HG03378 (cell line): Measurements from ENCODE around the gene ZNF629.

Experiments used
- ATAC-seq: cut with Tn5 transposase; IDR thresholded peaks from one replicate; pipeline ENCODE4 v1.9.1; 2021; ENCODE audit warnings: mild to moderate bottlenecking, moderate library complexity; ENCODE audit not compliant: unreplicated experiment

Gene ZNF629

DNA sequence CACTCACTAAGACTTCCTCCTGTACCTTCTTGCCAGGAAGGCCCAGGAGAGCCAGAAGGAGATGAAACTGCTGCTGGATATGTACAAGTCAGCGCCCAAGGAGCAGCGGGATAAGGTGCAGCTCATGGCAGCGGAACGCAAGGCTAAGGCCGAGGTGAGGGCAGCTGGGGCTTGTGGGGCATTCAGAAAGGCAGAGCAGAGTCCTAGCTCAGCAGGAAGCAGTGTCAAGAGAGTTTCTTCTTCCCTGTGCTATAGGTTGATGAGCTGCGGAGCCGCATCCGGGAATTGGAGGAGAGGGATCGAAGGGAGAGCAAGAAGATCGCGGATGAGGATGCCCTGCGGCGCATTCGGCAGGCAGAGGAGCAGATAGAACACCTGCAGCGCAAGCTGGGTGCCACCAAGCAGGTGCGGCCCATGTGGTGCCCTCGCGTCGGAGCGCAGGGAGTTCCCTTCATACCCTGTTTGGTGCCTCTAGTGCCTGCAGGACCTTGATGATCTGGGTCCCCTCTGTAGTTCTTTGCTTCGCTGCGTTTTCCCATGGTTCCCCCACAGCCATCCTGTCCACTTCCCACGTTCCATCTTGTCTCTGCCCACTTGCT lies 18.3 kb downstream of the ZNF629 start:
- ATAC-seq = no peak

DNA sequence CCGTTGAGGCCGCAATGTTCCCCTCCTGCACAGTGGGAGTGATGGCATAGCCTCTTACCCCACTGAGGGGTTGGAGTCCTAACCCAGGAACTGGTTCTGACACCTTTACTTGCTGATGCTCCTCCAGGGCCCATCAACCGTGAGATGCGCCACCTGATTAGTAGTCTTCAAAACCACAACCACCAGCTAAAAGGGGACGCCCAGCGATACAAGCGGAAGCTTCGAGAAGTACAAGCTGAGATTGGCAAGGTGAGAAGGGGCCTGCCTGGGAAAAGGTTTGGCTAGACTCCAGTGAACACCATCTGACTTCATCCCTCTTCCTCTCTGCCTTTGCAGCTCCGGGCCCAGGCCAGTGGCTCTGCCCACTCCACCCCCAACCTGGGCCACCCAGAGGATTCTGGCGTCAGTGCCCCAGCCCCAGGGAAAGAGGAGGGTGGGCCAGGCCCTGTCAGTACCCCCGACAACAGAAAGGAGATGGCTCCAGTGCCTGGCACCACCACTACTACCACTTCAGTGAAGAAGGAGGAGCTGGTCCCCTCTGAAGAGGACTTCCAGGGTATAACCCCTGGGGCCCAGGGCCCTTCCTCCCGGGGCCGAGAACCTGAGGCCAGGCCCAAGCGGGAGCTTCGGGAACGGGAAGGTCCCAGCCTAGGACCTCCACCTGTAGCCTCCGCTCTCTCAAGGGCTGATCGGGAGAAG lies 19.1 kb downstream of the ZNF629 start:
- ATAC-seq = no peak

DNA sequence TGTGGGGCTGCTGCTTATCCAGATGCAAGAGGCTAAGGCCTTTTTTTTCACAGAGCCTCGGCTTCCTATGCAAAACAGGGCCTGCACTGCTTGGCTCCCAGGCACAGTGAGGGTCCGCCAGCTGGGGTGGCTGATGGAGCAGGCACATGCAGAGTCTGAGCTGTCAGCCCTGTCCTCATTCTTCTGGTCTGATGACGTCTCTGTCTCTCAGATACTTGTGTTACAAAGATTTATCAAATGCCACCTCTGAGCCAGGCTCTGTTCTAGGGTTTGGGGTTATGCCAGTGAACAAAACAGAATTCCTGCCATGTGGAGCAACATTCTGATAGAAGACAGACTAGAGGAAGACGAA lies 20.1 kb downstream of the ZNF629 start:
- no peak for ATAC-seq

DNA sequence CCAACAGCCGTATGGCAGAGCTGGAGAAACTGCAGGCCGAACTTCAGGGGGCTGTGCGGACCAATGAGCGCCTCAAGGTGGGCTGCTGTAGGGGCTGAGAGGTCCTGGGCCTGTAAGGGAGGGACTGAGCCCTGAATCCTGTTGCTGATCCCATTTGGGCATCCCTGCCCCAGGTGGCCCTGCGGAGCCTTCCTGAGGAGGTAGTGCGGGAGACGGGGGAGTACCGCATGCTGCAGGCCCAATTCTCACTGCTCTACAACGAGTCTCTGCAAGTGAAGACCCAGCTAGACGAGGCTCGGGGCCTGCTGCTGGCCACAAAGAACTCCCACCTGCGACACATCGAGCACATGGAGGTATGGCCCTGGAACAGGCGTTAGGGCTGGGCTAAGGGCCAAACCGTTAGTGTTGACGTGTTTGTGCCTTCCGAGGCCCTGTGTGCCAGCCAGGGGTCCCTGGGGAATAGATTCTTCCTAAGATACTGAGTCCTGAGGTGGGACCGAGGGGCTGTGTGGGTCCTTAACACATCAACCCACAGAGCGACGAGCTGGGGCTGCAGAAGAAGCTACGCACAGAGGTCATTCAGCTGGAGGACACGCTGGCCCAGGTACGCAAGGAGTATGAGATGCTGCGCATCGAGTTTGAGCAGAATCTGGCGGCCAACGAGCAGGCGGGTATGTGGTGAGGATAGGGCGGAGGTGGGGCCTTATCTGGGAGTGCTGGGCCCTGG lies 20.6 kb downstream of the ZNF629 start:
- ATAC-seq = no peak

DNA sequence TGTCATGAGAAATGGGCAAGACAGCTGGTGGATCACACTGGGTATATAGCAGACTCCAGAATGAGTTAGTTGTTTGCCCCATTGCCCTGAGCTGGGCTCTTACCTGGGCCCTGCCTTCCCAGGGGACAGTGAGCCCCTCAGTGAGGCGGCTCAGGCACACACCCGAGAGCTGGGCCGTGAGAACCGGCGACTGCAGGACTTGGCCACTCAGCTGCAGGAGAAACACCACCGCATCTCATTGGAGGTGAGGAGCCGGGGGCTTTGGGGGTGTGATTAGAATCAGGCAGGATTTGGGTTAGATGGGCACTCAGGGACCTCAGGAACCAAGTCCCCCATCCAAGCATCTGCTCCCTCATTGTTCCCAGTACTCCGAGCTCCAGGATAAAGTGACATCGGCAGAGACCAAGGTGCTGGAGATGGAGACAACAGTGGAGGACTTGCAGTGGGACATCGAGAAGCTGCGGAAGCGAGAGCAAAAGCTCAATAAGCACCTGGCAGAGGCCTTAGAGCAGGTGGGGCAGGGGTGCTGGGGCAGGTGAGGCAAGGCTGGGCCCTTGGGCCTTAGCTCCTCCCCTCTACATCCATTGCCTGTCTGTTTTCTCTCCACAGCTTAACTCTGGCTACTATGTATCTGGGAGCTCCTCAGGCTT lies 22.1 kb downstream of the ZNF629 start:
- ATAC-seq = no peak

DNA sequence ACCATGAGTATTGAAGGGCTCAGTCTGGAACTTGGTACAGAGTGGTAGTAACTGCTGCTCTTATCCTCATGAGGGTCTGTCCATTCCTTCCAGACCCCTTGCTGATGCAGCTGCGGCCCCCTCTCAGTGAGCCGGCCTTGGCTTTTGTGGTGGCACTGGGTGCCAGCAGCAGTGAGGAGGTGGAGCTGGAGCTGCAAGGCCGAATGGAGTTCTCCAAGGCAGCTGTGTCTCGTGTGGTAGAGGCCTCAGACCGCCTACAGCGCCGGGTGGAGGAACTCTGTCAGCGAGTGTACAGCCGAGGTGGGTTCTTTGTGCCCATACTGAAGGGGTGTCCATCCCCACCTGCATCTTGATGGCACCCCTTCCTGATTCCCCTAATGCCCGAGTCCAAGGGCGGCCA lies 22.9 kb downstream of the ZNF629 start:
- no peak for ATAC-seq

DNA sequence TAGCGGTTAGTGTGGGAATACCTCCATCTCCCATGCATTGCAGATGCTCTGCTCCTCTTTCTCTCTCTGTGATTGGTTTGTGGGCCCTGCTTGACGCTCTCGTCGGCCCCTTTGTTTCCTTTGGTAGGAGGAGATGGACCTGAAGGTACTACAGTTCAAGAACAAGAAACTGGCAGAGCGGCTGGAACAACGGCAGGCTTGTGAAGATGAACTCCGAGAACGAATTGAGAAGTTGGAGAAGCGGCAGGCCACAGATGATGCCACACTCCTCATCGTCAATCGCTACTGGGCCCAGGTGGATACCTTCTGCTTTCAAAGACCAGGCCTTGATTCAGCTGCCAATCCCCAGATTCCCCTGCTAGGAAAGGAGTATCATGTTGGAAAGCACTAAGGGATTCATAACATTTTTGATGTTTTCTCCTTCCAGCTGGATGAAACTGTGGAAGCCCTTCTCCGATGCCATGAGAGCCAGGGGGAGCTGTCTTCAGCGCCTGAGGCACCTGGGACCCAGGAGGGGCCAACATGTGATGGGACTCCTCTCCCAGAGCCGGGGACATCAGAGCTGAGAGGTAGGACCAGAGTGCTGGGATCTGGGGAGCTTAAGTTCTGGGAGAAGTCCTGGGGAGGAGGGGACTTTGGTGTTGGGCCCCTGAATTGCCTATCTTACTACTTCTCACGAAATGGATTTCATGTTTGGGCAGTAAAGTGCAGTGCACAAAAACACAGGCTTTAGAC lies 23.8 kb downstream of the ZNF629 start:
- no peak for ATAC-seq

DNA sequence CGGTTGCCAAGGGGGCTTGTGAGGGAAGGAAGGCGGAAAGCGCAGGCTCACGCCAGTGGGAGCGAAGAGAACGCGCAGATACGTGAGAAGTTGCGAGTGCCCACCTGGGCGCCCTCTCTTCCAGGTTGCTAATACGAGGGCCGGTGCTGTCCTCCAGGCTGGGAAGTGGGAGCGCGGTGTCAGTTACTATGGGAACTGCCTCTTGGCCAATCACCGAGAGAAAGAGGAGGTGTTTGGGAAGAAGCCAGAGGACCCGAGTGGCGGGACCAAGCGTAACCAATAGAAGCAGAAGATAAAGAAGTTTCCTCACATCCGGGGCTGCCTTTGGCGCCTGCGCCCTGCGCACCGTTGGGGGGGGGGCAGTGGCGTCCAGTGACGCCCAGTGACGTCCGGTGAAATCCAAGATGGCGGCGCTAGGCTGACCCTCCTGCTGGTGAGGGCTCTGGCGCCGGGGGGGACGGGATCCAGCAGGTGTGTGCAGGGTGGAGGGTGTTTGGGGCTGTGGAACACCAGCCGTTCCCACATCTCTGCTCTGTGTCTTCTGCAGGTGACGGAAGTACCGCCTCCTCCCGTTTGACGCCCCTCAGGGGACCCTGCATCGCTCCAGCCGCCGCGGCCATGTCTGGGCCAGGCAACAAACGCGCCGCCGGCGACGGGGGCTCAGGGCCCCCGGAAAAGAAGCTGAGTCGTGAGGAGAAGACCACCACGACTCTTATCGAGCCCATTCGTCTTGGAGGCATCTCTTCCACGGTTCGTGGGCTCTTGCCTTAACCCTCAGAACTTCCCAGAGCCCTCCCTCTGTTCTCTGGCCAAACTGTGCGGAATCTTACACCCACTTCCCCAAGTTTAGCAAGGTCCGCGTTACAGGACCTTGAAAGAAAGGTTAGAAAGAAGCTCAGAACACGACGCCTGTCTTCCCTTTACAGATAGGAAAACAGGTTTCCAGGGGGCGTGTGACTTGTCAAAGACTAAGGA lies 24.8 kb downstream of the ZNF629 start, which contains the start of the genes CFAP119 and RNF40:
Gene CFAP119, minus strand, starts transcription at position 135 of the 975 bp plus-strand sequence. CDS start 314 bp downstream, outside the sequence.
Gene RNF40, plus strand, starts transcription at position 395 of the 975 bp plus-strand sequence. Its CDS starts 224 bp downstream, at position 619.
- ATAC-seq = peak; percentile 78

DNA sequence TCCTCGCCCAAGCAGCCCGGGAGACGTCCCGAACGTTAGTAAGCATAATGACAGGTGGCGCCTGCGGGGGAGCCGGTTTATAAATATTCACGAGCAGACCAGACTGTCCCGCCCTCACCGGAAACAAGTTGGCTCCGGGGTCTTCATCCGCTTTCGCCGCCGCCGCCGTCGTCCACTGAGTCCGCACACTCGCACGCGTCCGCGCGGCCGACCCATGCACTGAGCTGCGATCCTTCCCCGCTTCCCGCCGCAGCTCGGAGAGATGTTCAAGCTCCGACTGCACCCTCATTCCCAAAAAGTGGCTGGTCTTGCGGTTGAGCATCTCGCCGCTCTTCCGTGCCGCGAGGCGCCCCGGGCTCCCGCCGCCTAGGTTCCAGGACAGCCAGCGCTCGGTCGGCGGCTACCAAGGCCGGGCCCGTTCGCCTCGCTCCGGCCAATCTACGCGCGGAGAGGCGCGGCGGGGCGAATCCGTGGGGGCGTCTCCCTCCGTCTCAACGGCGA lies 25.5 kb downstream of the ZNF629 start:
- peak; percentile 1 for ATAC-seq

DNA sequence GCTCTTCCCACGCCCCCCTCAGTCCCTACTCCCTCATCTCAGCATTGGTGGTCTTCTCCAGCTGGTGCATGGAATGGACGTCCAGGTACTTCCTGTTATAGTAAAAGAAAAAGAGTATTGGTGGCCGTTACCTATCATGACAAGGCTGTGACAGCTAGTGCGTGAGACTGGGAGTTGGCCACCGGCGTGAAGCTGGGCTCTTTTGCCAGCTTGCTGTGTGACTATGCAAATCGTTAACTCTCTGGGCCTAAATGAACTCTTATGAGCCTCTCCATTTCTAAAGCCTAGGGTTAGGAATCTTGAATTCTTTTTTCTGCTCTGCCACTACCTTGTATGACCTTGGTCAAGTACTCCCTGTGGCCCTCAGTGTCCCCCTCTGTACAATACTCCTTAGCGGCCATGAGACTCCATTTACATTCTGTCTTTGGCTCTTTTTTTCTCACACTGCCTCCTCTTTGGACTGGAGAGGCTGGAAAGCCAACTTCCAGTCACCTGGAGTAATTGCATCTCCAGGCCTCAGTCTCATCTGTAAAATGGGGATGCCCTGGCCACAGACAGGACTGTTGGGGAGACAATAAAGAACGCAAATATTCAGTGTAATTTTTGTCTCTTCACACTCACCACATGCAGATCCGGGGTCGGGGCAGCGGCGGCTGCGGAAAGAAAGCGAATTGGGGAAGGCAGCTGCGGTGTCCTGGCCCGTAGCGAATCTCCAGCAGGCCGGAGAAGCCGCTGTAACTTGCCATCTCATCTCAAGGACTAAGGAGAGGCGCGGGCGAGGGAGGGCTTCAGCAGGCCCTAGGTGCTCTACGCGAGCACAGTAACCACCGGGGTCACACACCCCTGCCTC lies 26.2 kb downstream of the ZNF629 start:
- no peak for ATAC-seq

DNA sequence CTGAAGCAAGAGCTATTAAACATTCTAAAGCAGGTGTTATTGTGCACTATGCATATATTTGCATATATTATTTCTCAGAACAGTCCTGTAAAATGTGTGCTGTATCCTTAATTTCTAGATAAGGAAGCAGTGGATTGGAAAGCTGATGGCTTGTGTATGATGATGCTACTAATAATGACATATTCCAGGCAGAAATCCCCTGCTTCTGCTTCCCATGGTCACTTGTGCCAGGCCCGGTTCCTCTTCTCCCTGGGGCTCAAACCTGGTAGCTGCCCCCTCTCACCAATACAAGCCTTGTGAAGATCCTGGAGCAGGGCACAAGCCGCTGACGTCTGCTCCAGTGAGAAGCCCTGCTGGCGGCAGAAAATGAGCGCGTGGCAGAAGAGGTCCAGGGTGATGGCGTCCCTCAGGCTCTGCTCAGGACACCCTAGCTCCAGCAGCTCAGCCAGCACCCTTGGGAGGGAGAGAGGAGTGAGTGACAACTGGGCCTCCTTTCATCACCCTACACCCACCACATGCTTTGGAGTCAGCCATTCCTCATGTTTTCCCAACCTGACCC lies 26.9 kb downstream of the ZNF629 start:
- ATAC-seq = no peak

DNA sequence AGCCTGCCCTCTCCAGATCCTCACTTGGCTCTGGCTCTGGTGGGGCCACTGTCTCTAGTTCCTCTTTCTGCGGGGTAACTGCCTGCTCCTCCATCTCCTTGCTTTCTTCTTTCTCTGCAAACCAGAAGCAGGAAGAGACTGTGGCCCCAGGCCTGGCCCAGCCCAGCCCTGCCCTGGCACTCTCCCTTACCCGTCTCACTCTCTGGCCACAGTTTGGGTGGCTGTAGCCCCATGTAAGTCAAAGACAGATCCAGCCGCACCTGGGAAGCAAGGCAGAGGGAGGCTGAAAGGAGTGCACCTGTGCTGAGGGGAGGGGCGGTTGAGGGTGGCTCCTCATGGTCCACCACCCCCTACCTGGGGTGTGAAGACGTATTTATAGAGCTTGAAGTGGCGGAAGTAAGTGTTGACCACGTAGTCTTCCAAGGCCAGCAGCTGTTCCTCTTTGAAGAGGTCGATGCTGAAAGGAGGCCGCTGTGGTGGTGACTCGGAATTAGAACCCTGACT lies 28.0 kb downstream of the ZNF629 start:
- ATAC-seq = no peak

DNA sequence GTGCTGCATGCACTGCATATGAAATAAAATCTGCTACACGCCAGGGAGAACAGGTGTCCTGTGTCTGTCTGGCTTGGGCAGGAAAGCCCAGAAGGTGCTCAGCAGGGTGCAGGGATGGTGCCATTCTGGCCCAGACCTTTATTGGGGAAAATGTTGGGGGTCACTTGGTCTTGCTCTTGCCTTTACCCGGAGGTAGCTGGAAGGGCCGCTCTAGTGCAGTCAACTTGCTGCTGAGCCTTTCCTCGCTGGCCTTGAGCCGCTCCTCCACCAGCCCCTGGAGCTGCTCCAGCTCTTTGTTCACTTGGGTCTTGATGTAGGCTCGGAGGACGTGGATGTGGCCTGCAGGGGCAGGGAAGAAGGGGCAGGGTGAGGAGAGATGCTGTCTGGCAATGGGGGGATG lies 29.7 kb downstream of the ZNF629 start:
- ATAC-seq = no peak

DNA sequence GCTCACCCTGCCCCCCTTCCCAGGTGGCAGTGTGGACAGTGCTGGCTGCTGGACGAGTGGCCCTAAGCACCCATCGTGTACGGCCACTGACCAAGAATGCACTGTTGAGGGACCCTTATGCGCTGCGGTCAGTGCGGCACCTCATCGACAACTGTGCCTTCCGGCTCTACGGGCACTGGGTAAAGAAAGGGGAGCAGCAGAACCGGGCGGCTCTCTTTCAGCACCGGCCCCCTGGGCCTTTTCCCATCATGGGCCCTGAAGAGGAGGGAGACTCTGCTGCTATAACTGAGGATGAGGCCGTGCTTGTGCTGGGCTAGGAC lies 30.3 kb downstream of the ZNF629 start:
- ATAC-seq = no peak

DNA sequence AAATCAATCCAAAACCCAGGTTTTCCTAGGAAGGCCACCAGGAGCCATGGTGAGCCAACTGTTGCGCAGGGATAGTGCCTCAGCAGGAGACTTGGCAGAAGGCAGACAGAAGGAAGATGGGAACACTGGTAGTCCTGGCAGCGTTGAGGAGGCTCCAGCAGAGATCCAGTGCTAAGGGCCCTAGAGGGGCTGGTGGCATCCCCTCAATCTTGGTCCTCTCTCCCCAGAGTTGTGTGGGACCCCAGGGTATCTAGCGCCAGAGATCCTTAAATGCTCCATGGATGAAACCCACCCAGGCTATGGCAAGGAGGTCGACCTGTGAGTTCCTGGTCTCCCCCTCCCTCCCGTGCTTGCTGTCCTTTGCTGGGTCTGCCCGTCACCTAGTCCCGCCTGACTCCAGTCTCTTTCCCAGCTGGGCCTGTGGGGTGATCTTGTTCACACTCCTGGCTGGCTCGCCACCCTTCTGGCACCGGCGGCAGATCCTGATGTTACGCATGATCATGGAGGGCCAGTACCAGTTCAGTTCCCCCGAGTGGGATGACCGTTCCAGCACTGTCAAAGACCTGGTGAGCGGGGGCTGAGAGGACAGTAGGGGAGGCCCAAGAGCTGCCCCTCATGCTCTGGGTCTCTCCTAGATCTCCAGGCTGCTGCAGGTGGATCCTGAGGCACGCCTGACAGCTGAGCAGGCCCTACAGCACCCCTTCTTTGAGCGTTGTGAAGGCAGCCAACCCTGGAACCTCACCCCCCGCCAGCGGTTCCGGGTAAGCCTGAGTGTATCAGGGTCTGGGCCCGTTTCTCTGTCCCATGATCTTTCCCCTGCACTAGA lies 30.8 kb downstream of the ZNF629 start:
- no peak for ATAC-seq

DNA sequence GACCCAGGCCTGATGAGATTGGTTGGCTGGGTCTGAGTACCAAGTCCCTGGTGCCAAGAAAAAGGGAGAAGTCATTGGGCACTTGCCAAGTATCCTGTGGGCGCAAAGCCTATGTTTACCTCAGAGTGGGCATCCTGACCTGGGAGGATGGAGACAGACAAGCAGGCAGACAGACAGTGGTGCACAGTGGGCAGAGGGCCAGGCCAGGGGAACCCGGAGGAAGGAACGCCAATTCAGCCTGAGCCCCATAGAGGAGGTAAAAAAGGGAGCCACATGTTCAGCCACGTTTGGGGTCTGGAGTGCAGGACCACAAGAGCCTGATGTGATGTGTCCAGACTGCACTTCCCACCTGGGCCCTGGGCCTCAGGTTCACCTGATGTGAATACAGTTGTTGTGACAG lies 33.4 kb downstream of the ZNF629 start:
- ATAC-seq = no peak

DNA sequence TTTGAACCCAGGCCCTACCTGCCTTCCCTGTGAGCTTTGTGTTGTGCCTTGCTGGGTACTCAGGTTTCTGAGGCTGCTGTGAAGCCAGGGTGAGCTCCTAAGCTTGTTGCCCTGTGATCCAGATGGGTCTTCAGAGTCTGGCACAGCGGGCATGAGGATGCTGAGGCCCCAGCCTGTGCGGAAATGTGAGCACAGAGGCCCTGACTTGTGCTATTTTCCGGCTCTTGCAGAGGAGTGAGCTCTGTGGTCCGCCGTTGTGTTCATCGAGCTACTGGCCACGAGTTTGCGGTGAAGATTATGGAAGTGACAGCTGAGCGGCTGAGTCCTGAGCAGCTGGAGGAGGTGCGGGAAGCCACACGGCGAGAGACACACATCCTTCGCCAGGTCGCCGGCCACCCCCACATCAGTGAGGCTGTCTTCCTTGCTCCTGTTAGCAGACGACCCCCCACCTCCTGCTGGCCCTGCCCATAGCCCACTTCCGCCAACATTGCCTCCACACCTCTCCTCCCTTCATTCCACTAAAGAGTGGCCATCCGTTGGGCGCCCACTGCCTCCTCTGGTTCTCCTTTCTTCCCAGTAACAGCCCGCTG lies 36.0 kb downstream of the ZNF629 start:
- no peak for ATAC-seq
